SK-N-SH (cell line): ENCODE results near the gene TRIM4. TPM values are rescaled to one million over a fixed set of nuclear protein-coding genes. Genes with fewer than 3 reads are reported as not detected.

Experiments
- CTCF ChIA-PET: fragments of 300-600, 350-600 bp; formaldehyde crosslinking; extraction: SDS; loops from one replicate; lab custom pipeline; 2021; lab: Yijun Ruan, JAX
- POLR2A ChIA-PET: fragments of 350-600 bp; sonication (Branson Sonifier 250); formaldehyde crosslinking; extraction: SDS; loops from one replicate; lab custom pipeline; 2020; ENCODE audit warnings: antibody characterized with exemption, inconsistent platforms; lab: Yijun Ruan, JAX
- DNase-seq: peaks from one replicate; pipeline ENCODE4 v3.0.0; 2012
- H2AFZ ChIP-seq: fragments of 200-600 bp; sonication (generic); 2 replicates; pipeline ENCODE4 v1.8.1; 2016; ENCODE audit warnings: antibody characterized with exemption, mild to moderate bottlenecking, low read depth
- H3F3A ChIP-seq: fragments of 200-600 bp; sonication (generic); replicated peaks from 2 replicates; pipeline ENCODE3; 2016; ENCODE audit warnings: antibody characterized with exemption, mild to moderate bottlenecking; ENCODE audit not compliant: insufficient read depth
- H3K27ac ChIP-seq, 2 experiments: fragments of 200-500 bp in 1 of 2; fragments of 200-600 bp in 1 of 2; sonication (Bioruptor generic) in 1 of 2; sonication (generic), shearing (Covaris generic) in 1 of 2; 2 replicates each; pipeline versions ENCODE4 v1.5.1 to v1.6.1; 2014 to 2016; ENCODE audit warnings: low read depth in 2 of 2, inconsistent platforms in 1 of 2, low read length in 1 of 2, mild to moderate bottlenecking in 1 of 2, mixed read lengths in 1 of 2
- H3K27me3 ChIP-seq: fragments of 200-600 bp; sonication (generic), shearing (Covaris generic); 2 replicates; pipeline ENCODE4 v1.6.1; 2016; ENCODE audit warnings: mixed run types; ENCODE audit not compliant: insufficient read depth
- H3K36me3 ChIP-seq, 2 experiments: fragments of 200-500 bp in 1 of 2; fragments of 200-600 bp in 1 of 2; sonication (Bioruptor generic) in 1 of 2; sonication (generic) in 1 of 2; replicated peaks in 1 of 2; 2 replicates each; pipeline versions ENCODE3 to v1.5.1; 2014 to 2016; ENCODE audit warnings: low read length in 1 of 2, mild to moderate bottlenecking in 1 of 2; ENCODE audit not compliant: insufficient read depth in 2 of 2, control insufficient read depth in 1 of 2
- H3K4me1 ChIP-seq, 2 experiments: fragments of 200-500 bp in 1 of 2; fragments of 200-600 bp in 1 of 2; sonication (Bioruptor generic) in 1 of 2; sonication (generic), shearing (Covaris generic) in 1 of 2; 2 replicates each; pipeline versions ENCODE4 v1.5.1 to v1.6.1; 2014 to 2016; ENCODE audit warnings: low read depth in 1 of 2, low read length in 1 of 2, mixed run types in 1 of 2; ENCODE audit not compliant: insufficient read depth in 2 of 2, control insufficient read depth in 1 of 2
- H3K4me2 ChIP-seq: fragments of 200-600 bp; sonication (generic), shearing (Covaris generic); 2 replicates; pipeline ENCODE4 v1.6.1; 2017; ENCODE audit warnings: mixed run types
- H3K4me3 ChIP-seq, 2 experiments: fragments of 200-500 bp in 1 of 2; fragments of 200-600 bp in 1 of 2; sonication (Bioruptor generic) in 1 of 2; sonication (generic), shearing (Covaris generic) in 1 of 2; 2 replicates each; pipeline versions ENCODE4 v1.5.1 to v1.8.1; 2014 to 2016; ENCODE audit warnings: low read depth in 2 of 2, inconsistent platforms in 1 of 2, low read length in 1 of 2, mild to moderate bottlenecking in 1 of 2, mixed read lengths in 1 of 2, moderate library complexity in 1 of 2
- H3K79me2 ChIP-seq: fragments of 200-600 bp; sonication (generic); 2 replicates; pipeline ENCODE4 v1.8.1; 2017; ENCODE audit warnings: mild to moderate bottlenecking; ENCODE audit not compliant: insufficient read depth
- H3K9ac ChIP-seq: fragments of 200-600 bp; sonication (generic); 2 replicates; pipeline ENCODE4 v1.6.1; 2017; ENCODE audit warnings: mixed run types
- H3K9me2 ChIP-seq: fragments of 200-600 bp; sonication (generic); 2 replicates; pipeline ENCODE4 v1.6.1; 2017; ENCODE audit warnings: mixed run types
- H3K9me3 ChIP-seq: fragments of 200-600 bp; sonication (generic); 2 replicates; pipeline ENCODE4 v1.6.1; 2017; ENCODE audit warnings: mixed run types, mild to moderate bottlenecking, moderate library complexity
- H4K20me1 ChIP-seq: fragments of 200-600 bp; sonication (generic); 2 replicates; pipeline ENCODE4 v1.6.1; 2017; ENCODE audit warnings: mild to moderate bottlenecking, mixed run types; ENCODE audit not compliant: insufficient read depth
- ELF1 ChIP-seq: IDR thresholded peaks from 2 replicates; pipeline ENCODE4 v1.4.0; 2012
- EP300 ChIP-seq, 2 experiments: IDR thresholded peaks; 2 replicates each; pipeline versions ENCODE4 v1.4.0 to v1.6.1; 2012; ENCODE audit warnings: borderline replicate concordance in 1 of 2, low read depth in 1 of 2, low read length in 1 of 2
- FOXM1 ChIP-seq: IDR thresholded peaks from 2 replicates; pipeline ENCODE4 v1.4.0; 2012; ENCODE audit warnings: low read depth, mild to moderate bottlenecking
- GABPA ChIP-seq: IDR thresholded peaks from 2 replicates; pipeline ENCODE4 v1.4.0; 2012; ENCODE audit warnings: low read depth, mild to moderate bottlenecking
- JUND ChIP-seq: IDR thresholded peaks from 2 replicates; pipeline ENCODE4 v1.4.0; 2012
- MXI1 ChIP-seq: IDR thresholded peaks from 2 replicates; pipeline ENCODE4 v1.6.1; 2012; ENCODE audit warnings: mild to moderate bottlenecking, low read depth, low read length, improper control_type of control experiment
- NFIC ChIP-seq: IDR thresholded peaks from 2 replicates; pipeline ENCODE4 v1.4.0; 2012; ENCODE audit warnings: borderline replicate concordance
- PBX3 ChIP-seq: IDR thresholded peaks from 2 replicates; pipeline ENCODE4; 2012
- POLR2AphosphoS5 ChIP-seq: IDR thresholded peaks from 2 replicates; pipeline ENCODE4 v1.6.1; 2012; ENCODE audit warnings: low read depth, low read length
- RAD21 ChIP-seq: IDR thresholded peaks from 2 replicates; pipeline ENCODE4 v1.6.1; 2012; ENCODE audit warnings: mild to moderate bottlenecking, low read length
- RCOR1 ChIP-seq: fragments of 150-350 bp; IDR thresholded peaks from 2 replicates; pipeline ENCODE4 v1.6.1; 2017; ENCODE audit warnings: antibody characterized with exemption, low read length
- RXRA ChIP-seq: IDR thresholded peaks from 2 replicates; pipeline ENCODE4 v1.4.0; 2012; ENCODE audit warnings: low read depth, mild to moderate bottlenecking, borderline replicate concordance
- SIN3A ChIP-seq: IDR thresholded peaks from 2 replicates; pipeline ENCODE4 v1.6.1; 2012; ENCODE audit warnings: low read depth, mild to moderate bottlenecking, low read length, moderate library complexity, borderline replicate concordance
- SMC3 ChIP-seq: IDR thresholded peaks from 2 replicates; pipeline ENCODE4 v1.6.1; 2012; ENCODE audit warnings: low read depth, low read length, improper control_type of control experiment
- TAF1 ChIP-seq: IDR thresholded peaks from 2 replicates; pipeline ENCODE4 v1.6.1; 2012; ENCODE audit warnings: low read depth, mild to moderate bottlenecking, low read length, moderate library complexity, borderline replicate concordance
- TCF12 ChIP-seq: IDR thresholded peaks from 2 replicates; pipeline ENCODE4 v1.4.0; 2012
- TEAD4 ChIP-seq: IDR thresholded peaks from 2 replicates; pipeline ENCODE4 v1.4.0; 2012; ENCODE audit warnings: mild to moderate bottlenecking, borderline replicate concordance; ENCODE audit not compliant: insufficient read depth
- YY1 ChIP-seq: IDR thresholded peaks from 2 replicates; pipeline ENCODE4 v1.4.0; 2012; ENCODE audit warnings: low read depth, mild to moderate bottlenecking
- ZBTB33 ChIP-seq: IDR thresholded peaks from 2 replicates; pipeline ENCODE4 v1.4.0; 2012; ENCODE audit warnings: low read depth, borderline replicate concordance
- WGBS: methylation state at CpG from one replicate; pipeline ENCODE4 v1.1.6; 2017; ENCODE audit warnings: low lambda C conversion rate; 5-methylcytosine and 5-hydroxymethylcytosine counted together
- polyA plus RNA-seq, 3 experiments: library from polyadenylated mRNA; depleted of rRNA; stranded (reverse); fragments of >200 nt; gene quantifications; 2 replicates each; pipeline ENCODE4 v1.2.3, GENCODE V29; 2012
- TF ChIP-seq, protein P1 (sequence below): fragments of 150-350 bp; IDR thresholded peaks from 2 replicates; pipeline ENCODE4 v1.6.1; 2017; ENCODE audit warnings: antibody characterized with exemption, low read length, low read depth, borderline replicate concordance
- TF ChIP-seq, protein P2 (sequence below): IDR thresholded peaks from 2 replicates; pipeline ENCODE4 v1.4.0; 2012; ENCODE audit warnings: low read depth
- TF ChIP-seq, protein P3 (sequence below): fragments of 150-350 bp; IDR thresholded peaks from 2 replicates; pipeline ENCODE4 v1.6.1; 2016; ENCODE audit warnings: mild to moderate bottlenecking, low read depth, low read length

Gene TRIM4
- polyA plus RNA-seq, 1 of the 3 experiments (the other 2 are of a cell fraction): 6.6 TPM

DNA sequence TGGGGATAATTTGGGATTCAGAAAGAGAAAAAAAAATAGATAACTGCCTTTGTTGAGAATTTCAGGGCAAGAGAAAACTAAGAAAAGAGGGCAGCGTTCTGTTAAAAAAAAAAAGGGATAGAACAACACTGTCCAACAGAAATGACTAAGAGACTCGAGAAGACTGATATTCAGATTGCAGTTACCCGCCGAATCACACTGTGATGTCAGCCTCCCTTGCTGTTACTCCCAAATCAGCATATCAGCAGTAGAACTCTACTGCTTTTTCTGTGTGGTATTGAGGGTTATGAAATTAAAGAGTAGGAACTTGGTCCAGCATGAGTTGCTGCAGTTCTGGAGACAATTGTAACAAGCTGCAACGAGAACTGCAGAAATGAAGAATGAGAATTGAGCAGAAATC, 8.2 kb upstream of the TRIM4 start:
- no peak overlapping the region for H2AFZ ChIP-seq
- ChIA-PET POLR2A (no interaction called here), CTCF (no interaction called here)
- DNase-seq: no peak
- H3K79me2 ChIP-seq: no peaks in the 10 kb centered on the region
- H3K9ac ChIP-seq: no peak overlapping the region
- H3K9me2 ChIP-seq: no peaks in the 10 kb centered on the region
- no peak overlapping the region for H3K4me3 ChIP-seq
- H3K27ac ChIP-seq: no peak overlapping the region
- no peaks in the 10 kb centered on the region for H3K9me3 ChIP-seq
- H3F3A ChIP-seq: no peaks in the 10 kb centered on the region
- H3K36me3 ChIP-seq: no peaks in the 10 kb centered on the region
- H3K4me2 ChIP-seq: no peak overlapping the region
- TF ChIP-seq TAF1 (no peak), GABPA (no peak), RAD21 (no peak), ELF1 (no peak), SMC3 (no peak), RCOR1 (no peak), NFIC (no peak), ZBTB33 (no peak), SIN3A (no peak), PBX3 (no peak), JUND (no peak)
- TF ChIP-seq, protein P1, sequence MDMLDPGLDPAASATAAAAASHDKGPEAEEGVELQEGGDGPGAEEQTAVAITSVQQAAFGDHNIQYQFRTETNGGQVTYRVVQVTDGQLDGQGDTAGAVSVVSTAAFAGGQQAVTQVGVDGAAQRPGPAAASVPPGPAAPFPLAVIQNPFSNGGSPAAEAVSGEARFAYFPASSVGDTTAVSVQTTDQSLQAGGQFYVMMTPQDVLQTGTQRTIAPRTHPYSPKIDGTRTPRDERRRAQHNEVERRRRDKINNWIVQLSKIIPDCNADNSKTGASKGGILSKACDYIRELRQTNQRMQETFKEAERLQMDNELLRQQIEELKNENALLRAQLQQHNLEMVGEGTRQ: no peak
- TF ChIP-seq, protein P2, sequence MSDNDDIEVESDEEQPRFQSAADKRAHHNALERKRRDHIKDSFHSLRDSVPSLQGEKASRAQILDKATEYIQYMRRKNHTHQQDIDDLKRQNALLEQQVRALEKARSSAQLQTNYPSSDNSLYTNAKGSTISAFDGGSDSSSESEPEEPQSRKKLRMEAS: no peak
- 15% methylated on average over 5 of the region's 5 CpGs for WGBS
- H4K20me1 ChIP-seq: no peaks in the 10 kb centered on the region
- H3K27me3 ChIP-seq: peaks cover 33% of the 10 kb centered on the region; the same call in 1 of the 2 replicates
- H3K4me1 ChIP-seq: peaks cover 0 to 5% of the 10 kb centered on the region in 2 experiments; a peak in 1 of 4 replicates

- ChIA-PET CTCF (no interaction called here), POLR2A (no interaction called here)
- Histone ChIP-seq H3K4me3 (no peak overlapping the region), H3K36me3 (no peaks in the 10 kb centered on the region), H3K9me2 (no peaks in the 10 kb centered on the region), H3K79me2 (no peaks in the 10 kb centered on the region), H2AFZ (no peak overlapping the region), H4K20me1 (no peaks in the 10 kb centered on the region), H3K4me2 (no peak overlapping the region), H3K9ac (no peak overlapping the region), H3K4me1 (peaks cover 0 to 5% of the 10 kb centered on the region in 2 experiments; a peak in 1 of 4 replicates), H3K9me3 (no peaks in the 10 kb centered on the region), H3K27me3 (peaks cover 33% of the 10 kb centered on the region; the same call in 1 of the 2 replicates), H3F3A (no peaks in the 10 kb centered on the region), H3K27ac (no peak overlapping the region)
- DNase-seq: no peak
- TF ChIP-seq EP300 (IDR thresholded peaks at IDR 0.05; ENCODE audit: borderline replicate concordance in 1 of 2, low read depth in 1 of 2, low read length in 1 of 2) (no peak), FOXM1 (no peak), YY1 (no peak), TEAD4 (no peak), PBX3 (no peak), RCOR1 (no peak), POLR2AphosphoS5 (no peak), RXRA (no peak), MXI1 (no peak), TCF12 (no peak)
- TF ChIP-seq, protein P3, sequence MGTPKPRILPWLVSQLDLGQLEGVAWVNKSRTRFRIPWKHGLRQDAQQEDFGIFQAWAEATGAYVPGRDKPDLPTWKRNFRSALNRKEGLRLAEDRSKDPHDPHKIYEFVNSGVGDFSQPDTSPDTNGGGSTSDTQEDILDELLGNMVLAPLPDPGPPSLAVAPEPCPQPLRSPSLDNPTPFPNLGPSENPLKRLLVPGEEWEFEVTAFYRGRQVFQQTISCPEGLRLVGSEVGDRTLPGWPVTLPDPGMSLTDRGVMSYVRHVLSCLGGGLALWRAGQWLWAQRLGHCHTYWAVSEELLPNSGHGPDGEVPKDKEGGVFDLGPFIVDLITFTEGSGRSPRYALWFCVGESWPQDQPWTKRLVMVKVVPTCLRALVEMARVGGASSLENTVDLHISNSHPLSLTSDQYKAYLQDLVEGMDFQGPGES: no peak
- TF ChIP-seq, protein P1: no peak
These were observed 7.0 kb upstream of the TRIM4 start for GRCh38 chr7:99926321-99926720.
